K562 treated with DMSO at 1 percent for 12 hours (cell line): ENCODE results near the gene CCDC149. TPM values are rescaled to one million over a fixed set of nuclear protein-coding genes. Genes with fewer than 3 reads are reported as not detected.

Experiments
- total RNA-seq: library from RNA; unstranded; fragments of 300-600 nt; gene quantifications from 2 replicates; pipeline ENCODE4 v1.2.3, GENCODE V29; 2022; ENCODE audit not compliant: insufficient read depth

Gene CCDC149
- not detected in 2 replicates for total RNA-seq

DNA sequence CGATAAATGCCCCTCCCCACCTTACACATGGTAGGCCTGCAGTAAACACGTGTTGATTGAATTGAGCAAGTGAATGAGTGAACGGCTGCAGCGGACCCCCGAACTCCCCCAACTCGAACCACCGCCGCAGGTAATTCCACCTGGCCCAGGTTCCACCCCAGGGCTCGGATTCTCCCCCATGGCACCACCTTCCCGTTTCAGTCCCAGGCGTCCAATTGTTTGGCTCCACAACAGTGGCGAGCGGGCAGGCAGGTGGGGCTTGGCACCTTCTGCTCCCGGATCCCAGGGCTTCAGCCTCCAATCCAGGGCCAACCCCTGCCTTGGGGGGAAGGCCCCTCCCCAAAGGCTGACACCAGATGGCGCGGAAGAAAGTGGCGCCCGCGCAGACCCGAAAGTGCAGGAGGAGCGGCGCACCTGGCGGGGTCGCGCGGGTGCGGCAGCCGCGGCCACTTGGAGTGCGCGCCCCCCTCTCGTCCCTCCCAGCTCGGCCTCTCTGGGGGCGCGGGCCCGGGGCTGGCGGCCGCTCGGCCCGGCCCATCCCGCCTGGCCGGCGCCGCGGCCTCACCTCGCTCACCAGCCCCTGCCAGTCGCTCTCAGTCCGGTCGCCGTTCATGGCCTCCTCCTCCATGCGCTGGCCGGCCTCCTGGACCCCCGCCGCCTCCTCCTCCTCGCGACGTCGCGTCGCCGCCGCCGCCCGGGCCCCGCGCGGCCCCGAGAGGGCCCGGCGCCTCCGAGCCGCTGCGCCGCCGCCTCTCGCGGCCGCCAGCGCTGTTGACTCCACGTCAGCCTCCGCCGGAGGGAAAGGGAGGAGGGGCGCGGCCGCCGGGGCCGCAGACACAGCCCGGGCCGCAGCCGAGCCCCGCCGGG is at the start of gene CCDC149:
TSS of gene CCDC149 (minus strand) at position 791 of the 867 bp plus-strand sequence. CDS start at position 613, 178 bp downstream.

DNA sequence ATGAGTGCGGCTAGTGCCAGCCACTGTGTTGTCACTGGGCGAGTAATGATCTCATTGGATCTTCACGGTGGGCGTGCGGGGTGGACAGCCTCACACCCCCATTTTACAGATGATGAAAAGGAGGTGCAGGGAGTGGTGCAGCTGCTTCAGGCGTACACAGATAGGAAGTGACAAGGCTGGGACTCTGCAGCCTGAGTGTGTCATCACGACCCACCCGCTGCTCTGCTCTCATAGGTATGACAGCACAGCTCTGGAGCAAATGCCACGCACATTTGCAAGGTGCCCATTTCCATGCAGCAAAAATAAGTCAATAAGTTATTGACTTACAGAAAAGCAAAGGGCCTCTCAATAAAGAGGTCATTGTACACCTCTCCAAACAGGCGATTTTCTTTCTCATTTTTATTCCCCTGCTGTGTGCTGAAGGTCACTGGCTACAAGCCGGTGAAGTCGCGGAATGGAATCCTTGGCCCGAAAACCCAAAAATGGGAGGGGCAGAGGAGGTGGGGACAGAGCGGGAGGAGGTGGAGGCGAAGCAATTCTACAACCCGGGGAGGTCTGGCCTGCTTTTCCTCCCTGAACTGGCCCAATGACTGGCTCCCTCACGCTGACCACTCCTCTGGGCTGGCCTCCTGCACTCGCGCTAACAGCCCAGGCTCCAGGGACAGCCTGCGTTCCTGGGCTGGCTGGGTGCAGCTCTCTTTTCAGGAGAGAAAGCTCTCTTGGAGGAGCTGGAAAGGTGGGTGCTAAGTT is 117.8 kb downstream of the CCDC149 start, which contains the start of gene SOD3:
TSS of gene SOD3 (plus strand) at position 658 of the 750 bp plus-strand sequence. CDS start 3,949 bp downstream, outside the sequence.

Other genes with a start within 250 kb of the CCDC149 start
- gene SOD3, start 117.5 kb downstream of the CCDC149 start, total RNA-seq, result not detected in 2 replicates
- not detected in 2 replicates for gene LGI2, start 117.9 kb upstream of the CCDC149 start, total RNA-seq
- 2.4 and 6.9 TPM in 2 replicates for gene SEPSECS, start 247.4 kb upstream of the CCDC149 start, total RNA-seq